Measurements from ENCODE around the gene DTL.

DTL gene

DNA sequence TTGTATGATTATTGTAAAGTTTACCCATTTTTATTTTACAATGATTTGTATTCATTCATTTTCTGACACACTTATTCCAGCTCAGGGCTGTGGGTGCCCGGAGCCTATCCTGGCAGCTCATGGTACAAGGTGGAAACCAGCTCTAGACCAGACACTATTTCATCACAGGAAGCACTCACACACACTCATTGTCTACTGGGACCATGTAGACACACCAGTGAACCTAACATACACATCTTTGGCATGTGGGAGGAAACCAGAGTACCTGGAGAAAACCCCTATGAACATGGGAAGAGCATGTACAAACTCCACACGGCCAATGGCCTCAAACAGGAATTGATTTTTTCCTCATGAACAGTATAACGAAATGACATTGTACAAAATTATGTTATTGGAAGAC lies 2.4 kb downstream of the DTL start:
- no peak for DNase-seq (ENCODE audit: low read depth in 2 of 2)

DNA sequence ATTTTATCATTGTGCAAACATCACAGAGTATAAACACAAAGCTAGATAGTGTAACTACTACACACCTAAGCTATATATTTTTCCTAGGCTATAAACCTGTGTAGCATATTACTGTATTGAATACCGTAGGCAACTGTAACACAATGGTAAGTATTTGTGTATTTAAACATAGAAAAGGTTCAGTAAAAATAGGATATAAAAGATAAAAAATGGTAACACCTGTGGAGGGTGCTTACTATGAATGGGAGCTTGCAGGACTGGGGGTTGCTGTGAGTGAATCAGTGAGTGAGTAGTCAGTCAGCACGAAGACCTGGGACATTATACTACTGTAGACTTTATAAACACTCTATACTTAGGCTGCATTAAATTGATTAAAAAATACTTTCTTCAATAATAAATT lies 4.1 kb downstream of the DTL start:
- no peak for DNase-seq (ENCODE audit: low read depth in 2 of 2)

DNA sequence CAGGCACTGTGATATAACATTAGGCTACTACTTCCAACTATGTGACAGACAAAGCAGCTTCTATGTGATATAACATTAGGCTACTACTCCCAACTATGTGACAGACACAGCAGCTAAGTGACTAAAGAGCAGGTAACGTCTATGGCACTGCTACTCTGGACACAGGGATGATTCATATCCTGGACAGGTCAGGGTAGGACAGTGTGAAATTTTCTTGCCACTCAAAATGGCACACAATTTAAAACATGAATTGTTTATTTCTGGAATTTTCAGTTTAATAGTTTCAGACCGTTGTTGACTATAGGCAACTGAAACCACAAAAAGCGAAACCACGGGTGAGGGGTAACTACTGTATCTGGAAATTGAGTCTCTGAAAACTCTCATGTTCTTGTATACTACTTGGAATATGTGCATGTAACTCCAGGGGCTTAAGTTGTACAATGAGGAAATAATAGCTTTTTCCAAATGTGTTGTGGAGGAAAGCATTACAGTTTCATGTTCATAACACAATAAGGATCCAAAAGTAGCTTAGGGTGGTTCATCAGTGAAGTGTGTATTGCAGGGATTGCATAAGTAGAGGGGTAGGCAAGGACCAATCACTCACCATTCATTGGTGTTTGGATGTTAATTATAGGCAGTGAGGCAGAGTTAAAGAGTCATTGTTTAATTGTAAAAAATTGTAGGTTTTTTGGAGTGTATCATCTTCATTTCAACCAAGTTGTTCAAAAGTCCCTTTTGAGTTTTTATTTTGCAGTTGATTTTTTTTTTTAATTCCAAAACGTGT lies 5.3 kb downstream of the DTL start:
- no peak for DNase-seq (ENCODE audit: low read depth in 2 of 2)

DNA sequence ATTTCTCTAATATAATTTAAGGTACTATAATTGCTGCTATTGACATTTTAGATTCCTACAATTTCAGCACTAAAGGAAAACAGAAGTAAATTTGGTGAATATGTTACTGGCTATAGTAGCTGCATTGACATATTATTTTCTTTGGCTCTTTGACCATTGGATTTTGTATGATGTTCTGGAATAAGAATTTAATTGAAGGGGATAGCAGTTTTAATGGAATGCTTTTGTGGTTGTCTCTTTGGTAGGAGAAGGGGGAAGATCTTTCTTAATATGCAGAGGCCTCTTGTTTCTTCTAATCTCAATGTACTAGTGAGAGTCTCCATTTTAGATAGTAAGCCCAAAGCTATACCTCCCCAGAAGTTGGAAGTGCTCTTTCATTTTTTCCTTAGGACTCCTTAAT lies 6.9 kb downstream of the DTL start:
- no peak for DNase-seq (ENCODE audit: low read depth in 2 of 2)

DNA sequence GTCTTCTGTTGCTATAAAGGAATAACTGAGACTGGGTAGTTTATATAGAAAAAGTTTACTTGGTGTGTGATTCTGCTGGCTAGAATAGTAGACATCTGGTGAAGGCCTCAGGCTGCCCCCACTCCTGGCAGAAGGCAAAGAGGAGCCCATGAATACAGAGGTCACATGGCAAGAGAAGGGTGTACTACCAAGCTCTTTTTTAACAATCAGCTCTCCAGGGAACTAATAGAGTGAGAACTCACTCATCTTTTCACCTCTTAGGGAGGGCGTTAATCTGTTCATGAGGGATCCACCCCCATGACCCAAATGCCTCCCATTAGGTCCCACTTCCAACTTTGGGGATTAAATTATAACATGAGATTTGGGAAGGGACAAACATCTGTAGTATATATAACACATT lies 9.3 kb downstream of the DTL start:
- DNase-seq (ENCODE audit: low read depth in 2 of 2) = no peak

GRCh38 chr1:212045981-212046380 lies 10.4 kb downstream of the DTL start:
- DNase-seq (ENCODE audit: low read depth in 2 of 2) = no peak

GRCh38 chr1:212053993-212054392 lies 18.4 kb downstream of the DTL start:
- DNase-seq (ENCODE audit: low read depth in 2 of 2) = no peak

DNA sequence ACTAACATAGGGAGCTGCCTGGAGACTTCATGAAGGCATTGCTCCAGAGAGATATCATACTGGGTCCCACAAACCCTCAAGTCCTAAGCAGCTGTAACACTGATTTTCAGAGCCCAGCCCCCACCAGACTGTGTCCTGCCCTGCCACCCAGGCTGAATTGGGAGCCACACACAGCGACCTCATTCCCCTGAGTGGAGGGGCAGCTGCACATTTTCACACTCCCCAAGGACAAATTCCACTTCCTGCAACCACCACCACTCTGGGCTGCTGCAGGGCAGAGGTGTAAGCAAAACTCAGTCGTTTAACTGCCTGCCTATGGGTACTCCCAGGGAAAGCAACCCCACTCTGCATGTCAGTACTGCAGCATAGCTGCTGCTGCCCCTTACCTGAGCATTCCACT lies 19.8 kb downstream of the DTL start:
- DNase-seq (ENCODE audit: low read depth in 2 of 2) = no peak

GRCh38 chr1:212060632-212061472 lies 25.3 kb downstream of the DTL start:
- no peak for DNase-seq (ENCODE audit: low read depth in 2 of 2)

DNA sequence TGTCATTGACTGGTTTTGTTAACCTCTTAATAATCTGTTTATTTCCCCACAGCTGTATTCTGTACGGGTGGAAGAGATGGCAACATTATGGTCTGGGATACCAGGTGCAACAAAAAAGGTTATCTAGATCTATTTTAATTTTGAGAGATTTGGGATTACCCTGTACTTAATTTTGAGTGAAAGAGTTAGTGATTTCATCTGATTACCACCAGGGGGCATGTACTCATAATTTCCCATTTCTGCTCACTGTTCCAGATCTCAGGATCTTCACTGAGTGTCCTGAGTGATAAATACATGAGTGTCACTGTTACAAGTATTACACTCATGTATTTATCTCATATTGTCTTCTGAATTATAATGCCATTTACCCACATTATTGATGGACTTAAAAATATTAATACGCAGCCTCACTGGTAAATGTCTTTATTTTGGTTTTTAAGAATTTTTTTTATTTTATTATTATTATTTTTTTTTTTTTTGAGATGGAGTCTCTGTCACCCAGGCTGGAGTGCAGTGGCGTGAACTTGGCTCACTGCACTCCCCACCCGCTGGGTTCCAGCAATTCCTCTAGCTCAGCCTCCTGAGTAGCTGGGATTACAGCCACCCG lies 27.4 kb downstream of the DTL start:
- DNase-seq (ENCODE audit: low read depth in 2 of 2) = no peak

- DNase-seq (ENCODE audit: low read depth in 2 of 2) = no peak
Observed at GRCh38 chr1:212067787-212068186, 32.2 kb downstream of the DTL start.

DNA sequence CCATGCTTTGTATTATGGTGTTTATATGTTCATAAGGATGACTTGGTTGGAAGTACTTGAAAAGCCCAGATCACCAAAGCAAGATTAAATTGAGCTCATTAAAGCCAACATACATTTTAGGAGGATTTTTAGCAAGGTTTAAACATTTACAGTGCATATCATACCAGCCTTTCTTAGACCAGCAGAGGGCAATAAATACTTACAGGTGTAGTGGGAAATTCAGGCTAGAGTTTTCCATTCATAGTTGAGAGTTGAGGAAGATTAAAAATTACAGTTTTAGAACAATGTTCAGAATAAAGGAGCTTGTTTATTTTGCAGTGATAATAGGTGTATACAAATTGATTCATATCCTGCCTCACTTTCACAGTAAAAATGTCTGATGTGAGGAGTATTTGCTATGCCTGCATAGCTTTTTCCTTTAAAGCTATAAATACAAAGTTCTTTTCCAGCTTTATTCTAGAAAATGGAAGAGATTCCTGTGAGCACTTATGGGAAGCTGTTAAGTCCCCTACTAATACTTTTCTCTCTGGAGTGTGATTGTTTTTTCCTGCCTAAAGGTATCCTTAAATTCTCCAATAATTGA lies 35.3 kb downstream of the DTL start:
- DNase-seq (ENCODE audit: low read depth in 2 of 2) = no peak

DNA sequence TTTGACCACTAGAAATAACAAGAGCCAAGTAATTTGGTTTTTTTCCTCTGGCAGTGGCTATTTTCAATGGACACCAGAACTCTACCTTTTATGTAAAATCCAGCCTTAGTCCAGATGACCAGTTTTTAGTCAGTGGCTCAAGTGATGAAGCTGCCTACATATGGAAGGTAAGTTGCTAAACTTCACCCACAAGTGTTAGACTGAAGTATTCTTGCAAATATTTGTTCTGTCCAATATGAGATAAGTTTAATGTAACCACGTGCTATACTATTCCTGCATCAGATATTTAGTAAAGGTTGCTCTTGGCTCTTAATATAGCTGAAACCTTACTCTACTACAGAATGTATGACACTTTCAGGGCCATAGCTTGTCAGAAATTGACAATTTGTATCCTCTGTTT lies 36.5 kb downstream of the DTL start:
- no peak for DNase-seq (ENCODE audit: low read depth in 2 of 2)

- no peak for DNase-seq (ENCODE audit: low read depth in 2 of 2)
Observed at GRCh38 chr1:212073490-212073889, 37.9 kb downstream of the DTL start.

DNA sequence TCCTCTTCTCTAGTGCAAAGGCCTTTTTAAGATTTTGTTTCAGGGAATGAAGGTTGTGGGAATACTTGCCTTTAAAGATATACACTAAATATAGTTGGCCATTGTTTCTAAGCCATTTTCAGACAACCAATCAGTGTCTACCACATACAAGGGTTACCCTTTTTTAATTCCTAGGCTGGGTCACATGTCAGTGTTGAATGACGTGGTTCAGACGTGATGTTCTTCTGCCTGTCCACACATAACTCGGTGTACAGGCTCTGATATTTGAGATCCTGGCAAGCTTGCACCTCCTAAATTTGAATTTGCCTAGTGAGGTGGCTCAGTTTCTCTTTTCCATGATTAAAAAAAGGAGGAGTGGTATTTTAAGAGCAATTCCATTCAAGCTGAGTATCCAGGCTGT lies 38.8 kb downstream of the DTL start:
- DNase-seq (ENCODE audit: low read depth in 2 of 2) = no peak

- no peak for DNase-seq (ENCODE audit: low read depth in 2 of 2)
Observed at GRCh38 chr1:212074856-212075255, 39.3 kb downstream of the DTL start.

DNA sequence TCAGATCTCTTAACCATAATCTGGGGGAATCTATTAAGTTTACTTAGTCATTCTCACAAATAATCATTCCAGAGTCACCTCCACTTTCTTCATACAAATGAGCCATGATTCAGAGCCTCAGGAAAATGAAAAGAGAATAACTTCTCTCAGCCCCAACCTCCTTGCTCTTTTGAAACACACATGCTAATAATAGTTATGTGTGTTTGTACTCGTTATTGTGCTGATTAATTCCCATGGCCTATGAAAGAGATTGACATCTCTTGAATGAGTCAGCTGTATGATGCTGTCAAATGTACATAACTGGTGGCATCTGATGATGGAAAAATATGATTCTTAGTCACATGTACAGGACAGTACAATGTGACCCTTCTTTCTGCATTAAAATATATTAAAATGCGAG lies 41.5 kb downstream of the DTL start:
- no peak for DNase-seq (ENCODE audit: low read depth in 2 of 2)

DNA sequence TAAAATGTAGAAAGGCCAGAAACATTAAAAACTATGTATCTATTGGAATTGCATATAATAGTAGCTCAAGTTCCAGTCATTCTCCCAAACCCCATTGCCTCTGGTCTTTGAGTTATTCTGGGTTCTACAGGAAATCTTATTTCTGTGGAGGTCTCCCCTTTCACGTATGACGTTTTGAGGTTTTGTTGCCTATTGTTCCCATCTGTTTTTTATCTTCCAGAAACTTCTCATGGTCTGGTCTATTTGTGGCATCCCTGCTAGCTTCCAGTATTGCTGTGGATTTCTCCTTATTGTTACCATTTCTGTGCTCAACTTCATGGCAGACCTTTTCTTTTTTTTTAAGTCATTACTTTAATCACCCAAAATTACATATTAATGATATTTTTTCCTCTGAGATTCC lies 43.3 kb downstream of the DTL start:
- no peak for DNase-seq (ENCODE audit: low read depth in 2 of 2)

- DNase-seq (ENCODE audit: low read depth in 2 of 2) = no peak
Observed at GRCh38 chr1:212082765-212083406, 47.3 kb downstream of the DTL start.

GRCh38 chr1:212089560-212090163 lies 54.1 kb downstream of the DTL start:
- no peak for DNase-seq (ENCODE audit: low read depth in 2 of 2)

DNA sequence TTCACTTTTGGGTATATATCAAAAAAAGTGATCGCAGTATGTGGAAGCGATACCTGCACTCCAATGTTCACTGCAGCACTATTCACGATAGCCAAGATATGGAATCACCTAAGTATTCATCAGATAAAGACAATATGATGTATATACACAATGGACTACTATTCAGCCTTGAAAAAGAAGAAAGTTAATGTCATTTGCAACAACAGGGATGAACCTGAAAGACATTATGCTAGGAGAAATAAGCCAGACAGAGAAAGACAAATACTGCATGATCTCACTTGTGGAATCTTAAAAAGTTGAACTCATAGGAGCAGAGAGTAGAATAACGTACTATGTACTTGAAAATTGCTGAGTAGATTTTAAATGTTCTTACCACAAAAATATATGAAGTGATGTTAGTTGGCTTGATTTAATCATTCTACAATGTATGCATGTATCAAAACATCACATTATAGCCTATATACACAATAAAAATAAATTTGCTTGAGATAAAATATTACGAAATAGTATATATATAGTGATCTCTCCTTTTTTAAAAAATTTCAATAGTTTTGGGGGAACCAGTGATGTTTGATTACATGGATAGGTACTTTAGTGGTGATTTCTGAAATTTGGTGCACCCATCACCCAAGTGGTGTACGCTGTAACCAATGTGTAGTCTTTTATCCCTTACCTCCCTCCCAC lies 56.0 kb downstream of the DTL start:
- no peak for DNase-seq (ENCODE audit: low read depth in 2 of 2)
